ENCODE data around the gene PRKN.

PRKN gene

GRCh38 chr6:162727322-162728182 is at the start of gene PRKN, which contains the start of gene PACRG:
TSS of gene PRKN (minus strand) at chr6:162727766.
TSS of gene PACRG (plus strand) at chr6:162727974.
- peak; percentile 100 for DNase-seq (ENCODE audit: low read depth, low spot score)

DNA sequence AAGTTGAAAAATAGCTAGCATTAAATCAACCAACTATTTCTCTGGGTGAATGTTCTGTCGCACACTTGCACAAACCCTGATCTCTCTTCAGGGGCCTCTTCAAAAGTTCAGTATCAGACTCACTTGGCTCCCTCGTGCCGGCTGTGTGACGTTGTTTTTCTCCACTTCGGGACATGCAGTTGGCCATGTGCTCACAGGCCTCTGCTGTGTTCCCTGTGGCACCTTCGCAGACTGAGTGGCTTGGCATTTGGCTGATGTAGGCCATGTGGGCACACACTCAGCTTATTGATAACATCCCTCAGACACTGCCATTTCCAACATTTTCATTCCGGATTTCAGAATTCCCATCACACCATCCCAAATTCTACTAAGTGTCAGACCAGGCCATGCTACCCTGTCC is 49.5 kb upstream of the PRKN start:
- DNase-seq (ENCODE audit: low read depth, low spot score): no peak

GRCh38 chr6:162773996-162774395 is 46.4 kb upstream of the PRKN start:
- DNase-seq (ENCODE audit: low read depth, low spot score): no peak

GRCh38 chr6:162772466-162772865 is 44.9 kb upstream of the PRKN start:
- DNase-seq (ENCODE audit: low read depth, low spot score): no peak

GRCh38 chr6:162770955-162771354 is 43.4 kb upstream of the PRKN start:
- DNase-seq (ENCODE audit: low read depth, low spot score): no peak

DNA sequence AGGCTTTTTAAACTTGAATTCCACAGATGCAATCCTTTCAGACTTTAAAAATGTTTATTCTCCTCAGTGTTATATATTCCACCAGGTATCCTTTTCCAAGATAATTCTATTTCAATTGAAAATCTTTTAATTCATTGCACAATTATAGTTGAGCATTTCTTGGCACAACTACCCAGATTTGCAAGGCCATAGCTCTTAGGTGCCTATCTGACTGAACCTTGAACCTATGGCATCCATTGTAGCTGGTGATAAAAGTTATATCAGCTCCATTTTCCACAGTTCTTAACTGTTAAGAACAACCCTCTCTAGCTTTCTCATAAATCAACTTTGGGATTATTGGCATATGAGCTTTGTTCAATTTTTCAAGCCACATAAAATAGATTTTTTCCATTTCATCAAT is 42.6 kb upstream of the PRKN start:
- DNase-seq (ENCODE audit: low read depth, low spot score): no peak

DNA sequence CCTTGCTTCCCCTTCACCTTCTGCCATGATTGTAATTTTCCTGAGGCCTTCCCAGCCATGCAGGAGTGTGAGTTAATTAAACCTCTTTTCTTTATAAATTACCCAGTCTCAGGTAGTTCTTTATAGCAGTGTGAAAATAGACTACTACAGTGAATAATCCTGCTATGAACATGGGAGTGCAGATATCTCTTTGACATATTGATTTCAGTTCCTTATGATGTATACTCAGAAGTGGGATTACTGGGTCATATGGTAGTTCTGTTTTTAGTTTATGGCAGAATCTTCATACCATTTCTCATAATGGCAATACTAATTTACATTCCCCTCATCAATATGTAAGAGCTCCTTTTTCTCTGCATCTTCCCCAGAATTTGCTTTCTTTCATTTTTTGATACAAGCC is 26.2 kb upstream of the PRKN start:
- no peak for DNase-seq (ENCODE audit: low read depth, low spot score)

- no peak for DNase-seq (ENCODE audit: low read depth, low spot score)
These were observed 23.8 kb upstream of the PRKN start for GRCh38 chr6:162751211-162751859.

- peak; percentile 72 for DNase-seq (ENCODE audit: low read depth, low spot score)
These were observed 23.2 kb upstream of the PRKN start for GRCh38 chr6:162750776-162751175.

DNA sequence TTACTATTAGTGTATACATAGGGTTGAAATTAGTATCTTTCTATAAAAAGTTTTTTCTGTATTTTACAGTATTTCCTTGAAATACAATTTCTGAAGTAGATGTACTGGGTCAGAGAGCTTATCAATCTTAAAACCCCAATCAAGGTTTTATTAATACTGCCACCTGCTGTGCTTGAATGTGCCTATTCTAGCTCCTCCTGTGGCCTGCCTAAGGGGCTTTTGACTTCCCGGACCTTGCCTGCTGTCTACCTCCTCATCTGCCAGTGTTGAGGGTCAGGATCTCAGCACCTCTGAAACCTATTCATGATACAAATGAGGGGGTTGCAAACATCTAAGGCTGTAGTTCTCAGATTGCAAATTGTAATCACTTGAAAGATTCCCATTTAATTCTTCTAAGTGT is 9.4 kb upstream of the PRKN start:
- DNase-seq (ENCODE audit: low read depth, low spot score): no peak

DNA sequence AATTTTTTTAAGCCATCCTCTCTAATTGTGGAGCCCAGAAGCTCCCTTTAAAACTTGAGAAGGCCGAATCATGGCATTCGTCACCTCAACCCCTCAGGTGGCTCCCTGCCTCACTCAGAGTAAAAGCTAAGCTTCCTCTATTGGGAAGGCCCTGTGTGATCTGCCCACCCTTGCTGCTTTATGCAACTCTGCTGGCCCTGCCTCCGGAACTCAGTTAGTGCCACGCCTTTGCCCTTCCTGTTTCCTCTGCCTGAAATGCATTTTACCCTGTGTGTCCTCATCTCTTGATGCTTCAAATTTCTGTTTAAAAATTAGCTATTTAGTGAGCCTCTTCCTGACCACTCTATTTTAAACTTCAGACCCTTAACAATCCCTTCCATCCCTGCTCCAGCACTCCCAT is 5.9 kb upstream of the PRKN start:
- no peak for DNase-seq (ENCODE audit: low read depth, low spot score)

DNA sequence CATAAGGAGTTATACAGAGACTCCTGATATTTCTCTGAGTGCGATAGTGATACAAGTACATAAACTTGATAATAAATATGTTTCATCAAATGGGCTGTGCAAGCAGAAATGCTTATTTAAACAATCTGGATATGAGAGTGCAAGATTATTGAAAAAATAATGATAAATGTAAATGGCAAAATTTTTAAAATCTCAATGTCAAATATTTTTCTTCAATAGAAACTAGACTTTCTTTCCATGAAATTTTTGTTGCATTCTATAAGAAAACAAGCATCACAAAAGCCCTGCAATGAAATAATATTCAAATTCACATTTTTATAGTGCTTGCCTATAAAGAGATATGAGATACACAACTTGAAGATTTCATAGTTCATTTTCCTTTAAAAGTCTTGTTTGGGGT is 2.9 kb upstream of the PRKN start:
- DNase-seq (ENCODE audit: low read depth, low spot score): no peak

DNA sequence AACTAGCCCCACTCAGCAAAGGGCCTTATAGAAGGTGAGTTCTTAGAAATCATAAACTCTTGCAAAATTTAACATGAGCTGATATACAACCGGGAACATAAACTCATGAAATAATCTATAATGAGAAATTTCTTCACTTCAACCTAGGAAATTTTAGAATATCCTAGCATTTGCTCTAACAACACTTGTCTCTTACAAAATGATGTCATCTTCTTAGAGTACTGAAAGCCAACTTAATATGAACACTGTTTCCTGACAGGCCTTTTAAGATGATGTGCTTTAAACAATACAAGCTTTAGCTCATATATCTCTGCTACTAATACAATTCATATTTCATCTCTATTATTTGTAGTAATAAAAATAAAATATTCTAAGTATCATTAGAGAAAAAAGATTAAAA is 1.1 kb upstream of the PRKN start:
- no peak for DNase-seq (ENCODE audit: low read depth, low spot score)

DNA sequence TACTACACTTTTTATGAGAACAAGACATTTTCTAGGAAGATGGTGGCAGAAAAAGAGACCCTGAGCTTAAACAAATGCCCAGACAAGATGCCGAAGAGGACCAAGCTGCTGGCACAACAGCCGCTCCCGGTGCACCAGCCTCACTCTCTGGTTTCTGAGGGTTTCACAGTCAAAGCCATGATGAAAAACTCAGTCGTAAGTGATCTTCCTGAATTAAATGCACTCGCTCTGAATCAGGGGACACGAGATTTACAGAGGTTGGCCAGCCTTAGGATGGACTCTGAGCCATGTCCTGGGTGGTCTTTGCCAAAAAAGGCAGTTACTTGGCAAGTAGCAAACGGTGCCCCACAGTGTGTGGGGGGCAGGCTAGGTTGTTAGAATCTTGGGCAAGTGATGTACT is 631 bp upstream of the PRKN start:
- no peak for DNase-seq (ENCODE audit: low read depth, low spot score)

GRCh38 chr6:162726947-162727321 is 632 bp downstream of the PRKN start:
- no peak for DNase-seq (ENCODE audit: low read depth, low spot score)

DNA sequence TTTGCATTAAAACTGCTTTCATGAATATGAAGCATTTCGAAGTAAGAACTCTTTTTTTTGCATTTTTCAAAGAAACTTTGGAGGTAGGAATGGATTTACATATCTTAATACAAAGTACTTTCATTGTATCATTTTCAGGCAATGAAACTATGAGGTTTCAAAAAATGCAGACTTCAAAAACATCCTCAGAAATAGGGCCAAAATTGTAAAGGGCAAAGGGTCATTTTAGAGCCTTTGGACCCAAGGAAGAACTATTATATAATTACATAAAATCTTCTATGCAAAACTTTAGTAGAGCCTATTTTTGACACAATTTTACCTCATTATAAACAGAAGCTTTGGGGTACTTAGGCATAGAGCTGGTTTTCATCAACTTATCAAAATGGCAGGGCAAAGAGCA is 4.9 kb downstream of the PRKN start:
- no peak for DNase-seq (ENCODE audit: low read depth, low spot score)

GRCh38 chr6:162722226-162722625 is 5.3 kb downstream of the PRKN start:
- DNase-seq (ENCODE audit: low read depth, low spot score): no peak

DNA sequence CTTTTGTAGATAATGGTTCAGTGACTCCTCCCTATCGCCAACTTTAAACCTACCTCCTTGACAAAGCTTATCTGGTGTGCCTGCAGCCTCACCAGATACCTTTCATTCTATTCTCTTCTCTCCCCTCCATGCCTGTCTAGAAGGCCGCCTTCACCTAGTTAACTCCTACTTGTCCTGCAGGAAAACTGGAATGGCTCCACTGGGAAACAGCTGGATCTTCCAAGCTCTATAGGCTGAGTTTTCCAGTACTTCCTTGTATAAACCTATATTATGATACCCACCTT is 6.2 kb downstream of the PRKN start:
- DNase-seq (ENCODE audit: low read depth, low spot score): no peak

DNA sequence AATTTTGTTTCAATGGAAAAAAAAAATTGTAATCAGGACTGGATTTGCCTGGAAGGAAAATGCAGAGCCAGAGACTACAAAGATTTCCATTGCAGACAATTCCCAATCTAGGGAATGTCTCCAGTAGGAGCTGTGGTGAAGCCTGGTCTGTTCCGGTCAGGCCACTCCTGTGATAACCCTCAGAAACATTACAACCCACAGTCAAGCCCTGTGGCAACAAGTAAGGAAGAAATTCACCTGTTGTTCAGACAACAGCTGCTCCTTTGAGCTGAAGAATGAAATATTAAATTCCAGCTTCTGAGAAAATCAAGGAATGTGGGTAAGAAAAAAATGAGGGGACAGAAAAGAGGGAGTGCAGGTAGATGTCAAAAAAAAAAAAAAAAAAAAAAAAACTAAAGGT is 8.0 kb downstream of the PRKN start:
- DNase-seq (ENCODE audit: low read depth, low spot score): no peak

GRCh38 chr6:162715601-162716000 is 12.0 kb downstream of the PRKN start:
- no peak for DNase-seq (ENCODE audit: low read depth, low spot score)

- no peak for DNase-seq (ENCODE audit: low read depth, low spot score)
These were observed 13.4 kb downstream of the PRKN start for GRCh38 chr6:162713974-162714780.

DNA sequence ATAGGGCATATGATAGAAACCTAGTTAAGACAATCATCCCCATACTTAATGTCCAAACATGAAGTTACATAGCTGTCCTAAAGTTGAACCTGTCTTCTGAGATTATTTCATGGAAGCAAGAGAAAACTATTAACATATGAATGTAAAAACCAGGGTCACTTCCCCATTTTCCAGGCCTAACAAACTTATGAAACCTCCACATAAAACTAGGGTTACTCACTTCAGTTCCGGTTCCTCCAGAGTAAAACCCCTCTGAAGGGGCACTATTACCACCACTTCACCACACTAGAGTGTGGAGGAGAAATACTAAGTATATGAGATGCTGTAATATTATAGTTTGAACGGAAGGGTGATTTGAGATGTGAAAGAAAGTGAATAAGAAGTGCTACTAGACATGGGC is 14.9 kb downstream of the PRKN start:
- DNase-seq (ENCODE audit: low read depth, low spot score): no peak

- no peak for DNase-seq (ENCODE audit: low read depth, low spot score)
These were observed 16.2 kb downstream of the PRKN start for GRCh38 chr6:162711376-162711775.
